Skeletal muscle satellite cell (primary cell): ENCODE measurements around the gene ACADS.

Experiments
- H3K27me3 ChIP-seq: 2 replicates; pipeline ENCODE4 v1.7.0; 2013; ENCODE audit warnings: low read length; ENCODE audit not compliant: control insufficient read depth, insufficient read depth
- H3K36me3 ChIP-seq: 2 replicates; pipeline ENCODE4 v1.7.0; 2013; ENCODE audit warnings: mild to moderate bottlenecking, control low read depth, low read length; ENCODE audit not compliant: insufficient read depth
- H3K4me1 ChIP-seq: 2 replicates; pipeline ENCODE4 v1.7.0; 2013; ENCODE audit warnings: low read length; ENCODE audit not compliant: control insufficient read depth, insufficient read depth
- H3K4me2 ChIP-seq: 2 replicates; pipeline ENCODE4 v1.7.0; 2013; ENCODE audit warnings: mild to moderate bottlenecking, low read length
- H3K4me3 ChIP-seq: 2 replicates; pipeline ENCODE4 v1.7.0; 2013; ENCODE audit warnings: low read length
- H3K9ac ChIP-seq: 2 replicates; pipeline ENCODE4 v1.7.0; 2013; ENCODE audit warnings: mild to moderate bottlenecking, low read depth, low read length, moderate library complexity
- H3K9me3 ChIP-seq: replicated peaks from 2 replicates; pipeline ENCODE4 v1.7.0; 2013; ENCODE audit warnings: mild to moderate bottlenecking, control low read depth, low read length

The ACADS gene

DNA sequence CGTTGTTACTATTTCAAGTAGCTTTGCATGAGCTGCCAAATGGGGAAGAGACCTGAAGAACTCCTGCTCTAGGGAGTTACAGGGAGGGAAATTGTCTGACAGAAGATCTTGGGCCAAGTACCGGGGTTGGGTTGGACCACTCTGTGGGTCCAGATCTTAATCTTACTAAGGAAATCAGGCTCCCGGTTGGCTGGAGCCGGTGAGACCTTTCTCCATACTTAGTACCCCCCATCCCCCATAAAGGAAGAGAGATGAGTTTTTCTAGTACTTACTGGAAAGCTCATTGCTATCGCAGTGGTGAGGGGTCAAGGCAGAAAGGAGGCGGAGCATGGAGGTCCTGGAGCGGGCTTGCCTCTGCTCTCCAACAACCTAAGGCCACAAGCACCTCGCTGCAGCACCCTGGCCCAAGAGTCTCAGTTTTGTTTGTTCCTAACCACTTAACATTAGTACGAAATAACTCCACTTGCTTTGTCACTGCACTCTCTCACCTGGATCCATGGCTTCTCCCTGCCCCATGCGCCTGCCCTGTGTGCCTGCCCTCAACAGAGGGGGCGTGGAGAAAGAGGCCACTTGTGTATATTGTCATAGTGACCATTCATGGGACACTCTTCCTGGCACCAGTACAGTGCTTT, 22.2 kb upstream of the ACADS start:
- H3K9me3 ChIP-seq = no peaks in the 10 kb centered on the region
- H3K4me3 ChIP-seq = no peak overlapping the region
- no peak overlapping the region for H3K4me2 ChIP-seq
- peaks cover 42% of the 10 kb centered on the region for H3K36me3 ChIP-seq
- H3K27me3 ChIP-seq = no peaks in the 10 kb centered on the region
- no peak overlapping the region for H3K9ac ChIP-seq
- no peaks in the 10 kb centered on the region for H3K4me1 ChIP-seq

DNA sequence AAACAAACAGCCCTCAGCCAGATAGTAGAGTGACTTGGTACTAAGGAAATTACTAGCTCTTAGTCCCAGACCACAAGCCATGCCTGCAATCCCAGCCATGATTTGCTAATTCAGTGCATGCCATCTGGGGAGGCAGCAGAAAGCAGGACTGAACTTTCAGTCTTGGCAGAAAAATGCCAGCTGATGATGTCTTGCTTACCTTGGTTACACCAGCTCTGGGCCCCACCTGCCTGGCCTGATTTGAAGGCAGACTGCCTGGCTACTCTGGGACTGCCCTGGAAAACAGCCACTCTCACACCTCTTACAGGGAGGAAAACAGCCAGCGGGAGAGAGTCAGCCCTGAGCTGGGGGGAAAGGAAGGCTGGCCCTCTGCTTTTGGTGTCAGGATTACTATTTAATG, 20.0 kb upstream of the ACADS start:
- no peak overlapping the region for H3K4me2 ChIP-seq
- no peaks in the 10 kb centered on the region for H3K27me3 ChIP-seq
- H3K4me3 ChIP-seq = no peak overlapping the region
- no peaks in the 10 kb centered on the region for H3K9me3 ChIP-seq
- peaks cover 5% of the 10 kb centered on the region for H3K4me1 ChIP-seq
- peaks cover 23% of the 10 kb centered on the region for H3K36me3 ChIP-seq
- no peak overlapping the region for H3K9ac ChIP-seq

DNA sequence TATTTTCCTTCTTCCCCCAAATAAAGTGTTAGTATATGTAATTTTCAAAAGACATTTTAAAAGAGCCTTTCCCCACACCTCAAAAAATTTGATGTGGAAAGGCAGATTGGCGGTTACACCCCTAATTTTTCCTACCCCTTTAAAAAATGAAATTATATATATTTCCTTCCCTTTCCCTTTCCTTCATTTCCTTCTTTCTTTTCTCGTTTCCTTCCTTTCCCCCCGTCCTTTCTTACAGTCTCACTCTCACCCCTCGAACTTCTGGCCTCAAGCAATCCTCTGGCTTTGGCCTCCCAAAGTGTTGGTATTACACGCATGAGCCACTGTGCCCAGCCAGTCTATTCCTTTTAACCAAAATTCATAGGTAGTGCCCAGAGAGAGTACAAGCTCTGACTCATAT, 19.6 kb upstream of the ACADS start:
- Histone ChIP-seq H3K4me3 (no peak overlapping the region), H3K27me3 (no peaks in the 10 kb centered on the region), H3K9me3 (no peaks in the 10 kb centered on the region), H3K4me1 (peaks cover 5% of the 10 kb centered on the region), H3K36me3 (peaks cover 19% of the 10 kb centered on the region), H3K4me2 (no peak overlapping the region), H3K9ac (no peak overlapping the region)

DNA sequence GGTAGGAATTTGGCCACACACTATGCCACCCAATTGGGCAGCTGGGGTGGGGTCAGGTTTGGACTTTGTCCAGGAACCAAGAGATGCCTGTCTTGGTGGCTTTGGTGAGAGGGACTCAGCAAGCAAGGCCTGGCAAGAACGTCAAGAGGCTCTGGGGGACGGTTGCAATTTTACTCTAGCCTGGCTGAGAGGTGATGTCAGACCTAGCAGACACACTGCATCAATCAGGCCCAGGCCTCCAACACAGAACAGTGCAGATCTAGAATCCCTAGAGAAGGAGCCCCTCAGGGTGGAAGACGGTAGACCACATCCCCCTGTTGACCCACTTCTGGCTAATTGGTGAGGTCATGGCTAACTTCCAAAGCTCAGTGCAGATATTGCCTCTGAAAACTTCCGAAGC, 17.0 kb upstream of the ACADS start:
- H3K9me3 ChIP-seq = no peaks in the 10 kb centered on the region
- no peaks in the 10 kb centered on the region for H3K27me3 ChIP-seq
- no peak overlapping the region for H3K9ac ChIP-seq
- no peak overlapping the region for H3K4me2 ChIP-seq
- H3K36me3 ChIP-seq = peaks cover 5% of the 10 kb centered on the region
- H3K4me1 ChIP-seq = peaks cover 16% of the 10 kb centered on the region
- H3K4me3 ChIP-seq = no peak overlapping the region

DNA sequence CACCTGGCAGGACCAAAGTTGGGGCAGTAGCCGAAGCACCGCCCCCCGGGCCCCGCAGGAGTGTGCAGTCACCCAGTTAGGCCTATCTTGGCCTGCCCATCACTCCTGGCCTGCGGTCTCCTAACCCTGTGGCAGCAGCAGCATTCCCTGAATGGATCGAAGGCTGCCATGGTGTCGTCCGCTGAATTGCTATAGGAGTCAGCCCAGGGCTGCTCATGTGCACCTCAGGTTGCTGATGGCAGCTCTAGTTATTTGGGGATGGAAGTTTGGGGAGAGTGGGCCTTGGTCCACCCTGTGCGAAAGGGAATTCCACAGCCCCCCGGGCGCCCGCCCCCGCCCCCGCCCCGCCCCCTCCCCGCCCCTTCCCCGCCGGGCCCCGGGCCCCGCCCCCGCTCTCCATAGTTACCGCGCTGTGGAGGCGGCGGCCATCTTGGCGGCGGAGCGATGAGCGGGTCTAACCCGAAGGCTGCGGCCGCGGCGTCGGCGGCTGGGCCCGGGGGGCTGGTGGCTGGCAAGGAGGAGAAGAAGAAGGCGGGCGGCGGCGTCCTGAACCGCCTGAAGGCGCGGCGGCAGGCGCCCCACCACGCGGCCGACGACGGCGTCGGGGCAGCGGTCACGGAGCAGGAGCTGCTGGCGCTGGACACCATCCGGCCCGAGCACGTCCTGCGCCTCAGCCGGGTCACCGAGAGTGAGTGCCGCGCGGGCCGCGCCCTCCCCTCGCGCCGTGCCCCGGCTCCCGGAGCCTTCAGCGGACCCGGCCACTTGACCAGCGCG, 15.4 kb upstream of the ACADS start, which contains the start of gene UNC119B:
Gene UNC119B, plus strand, starts transcription at position 428 of the 774 bp plus-strand sequence. Its CDS starts 17 bp downstream, at position 445.
- peak within 1 kb of the TSS; percentile 93 for H3K4me2 ChIP-seq
- H3K4me3 ChIP-seq = peak within 1 kb of the TSS; percentile 95
- peak within 1 kb of the TSS; percentile 95 for H3K9ac ChIP-seq
- H3K4me1 ChIP-seq = peaks cover 16% of the 10 kb centered on the region
- peaks cover 16% of the 10 kb centered on the region for H3K36me3 ChIP-seq
- H3K9me3 ChIP-seq = no peaks in the 10 kb centered on the region
- H3K27me3 ChIP-seq = no peaks in the 10 kb centered on the region

DNA sequence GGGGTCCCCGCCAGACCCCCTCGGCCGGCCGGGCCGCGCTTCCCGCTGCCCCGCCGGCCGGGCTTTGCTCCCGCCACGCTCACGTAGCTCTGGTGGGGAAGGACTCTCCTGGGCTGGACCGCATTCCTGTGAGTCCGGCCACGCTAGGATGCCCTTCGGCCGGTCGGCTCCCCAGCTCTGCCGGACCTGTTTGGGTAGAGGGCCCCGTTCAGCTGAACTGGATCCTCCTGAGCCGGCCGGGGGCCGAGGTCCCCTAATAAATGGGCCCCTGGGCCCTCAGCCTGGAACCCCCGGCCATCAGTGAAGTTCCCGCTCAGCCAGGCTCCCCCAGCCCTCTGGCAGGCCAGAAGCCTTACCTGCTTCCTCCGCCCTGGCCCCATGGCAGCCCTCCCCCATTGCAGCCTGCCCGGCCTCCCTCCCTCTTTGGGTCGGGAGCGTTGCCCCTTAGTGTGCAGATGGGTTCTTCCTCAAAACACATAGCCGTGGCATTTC, 14.8 kb upstream of the ACADS start:
- Histone ChIP-seq H3K9me3 (no peaks in the 10 kb centered on the region), H3K9ac (peak overlapping the region; percentile 95), H3K36me3 (peaks cover 17% of the 10 kb centered on the region), H3K4me3 (peak overlapping the region; percentile 95), H3K27me3 (no peaks in the 10 kb centered on the region), H3K4me2 (peak overlapping the region; percentile 93), H3K4me1 (peaks cover 16% of the 10 kb centered on the region)

DNA sequence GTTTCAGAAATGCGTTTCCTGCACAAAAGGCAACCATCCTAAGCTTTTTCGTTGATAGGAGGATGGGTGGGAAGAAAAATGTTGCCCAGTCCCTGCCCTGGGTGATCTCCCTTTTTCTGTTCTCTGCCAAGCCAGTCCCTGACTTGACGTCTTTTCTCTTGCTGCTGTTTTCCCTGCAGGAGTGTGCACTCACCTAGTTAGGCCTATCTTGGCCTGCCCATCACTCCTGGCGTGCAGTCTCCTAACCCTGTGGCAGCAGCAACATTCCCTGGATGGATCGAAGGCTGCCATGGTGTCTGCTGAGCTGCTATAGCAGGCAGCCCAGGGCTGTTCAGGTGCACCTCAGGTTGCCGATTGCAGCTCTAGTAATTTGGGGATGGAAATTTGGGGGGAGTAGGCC, 14.2 kb upstream of the ACADS start:
- H3K9me3 ChIP-seq = no peaks in the 10 kb centered on the region
- H3K4me2 ChIP-seq = peak overlapping the region; percentile 93
- peak overlapping the region; percentile 95 for H3K4me3 ChIP-seq
- H3K27me3 ChIP-seq = no peaks in the 10 kb centered on the region
- peaks cover 16% of the 10 kb centered on the region for H3K4me1 ChIP-seq
- peak overlapping the region; percentile 95 for H3K9ac ChIP-seq
- peaks cover 20% of the 10 kb centered on the region for H3K36me3 ChIP-seq

DNA sequence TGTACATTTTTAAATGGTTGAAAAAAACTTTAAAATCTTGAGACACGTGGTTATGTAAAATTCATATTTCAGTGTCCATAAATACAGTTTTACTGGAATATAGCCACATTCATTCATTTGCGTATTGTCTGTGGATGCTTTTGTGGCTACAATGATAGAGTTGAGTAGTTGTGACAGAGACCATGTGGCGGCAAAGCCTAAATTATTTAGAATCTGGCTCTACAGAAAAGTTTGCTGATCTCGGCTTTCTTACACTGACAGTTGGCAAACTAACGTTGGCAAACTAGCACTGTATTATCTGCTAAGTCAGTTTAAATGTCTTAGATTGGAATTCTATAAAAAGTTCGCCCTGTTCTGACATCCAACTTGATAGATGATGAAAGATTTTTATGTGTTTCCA, 13.0 kb upstream of the ACADS start:
- Histone ChIP-seq H3K9me3 (no peaks in the 10 kb centered on the region), H3K4me1 (peaks cover 16% of the 10 kb centered on the region), H3K4me3 (no peak overlapping the region), H3K27me3 (no peaks in the 10 kb centered on the region), H3K9ac (no peak overlapping the region), H3K36me3 (peaks cover 27% of the 10 kb centered on the region), H3K4me2 (no peak overlapping the region)

DNA sequence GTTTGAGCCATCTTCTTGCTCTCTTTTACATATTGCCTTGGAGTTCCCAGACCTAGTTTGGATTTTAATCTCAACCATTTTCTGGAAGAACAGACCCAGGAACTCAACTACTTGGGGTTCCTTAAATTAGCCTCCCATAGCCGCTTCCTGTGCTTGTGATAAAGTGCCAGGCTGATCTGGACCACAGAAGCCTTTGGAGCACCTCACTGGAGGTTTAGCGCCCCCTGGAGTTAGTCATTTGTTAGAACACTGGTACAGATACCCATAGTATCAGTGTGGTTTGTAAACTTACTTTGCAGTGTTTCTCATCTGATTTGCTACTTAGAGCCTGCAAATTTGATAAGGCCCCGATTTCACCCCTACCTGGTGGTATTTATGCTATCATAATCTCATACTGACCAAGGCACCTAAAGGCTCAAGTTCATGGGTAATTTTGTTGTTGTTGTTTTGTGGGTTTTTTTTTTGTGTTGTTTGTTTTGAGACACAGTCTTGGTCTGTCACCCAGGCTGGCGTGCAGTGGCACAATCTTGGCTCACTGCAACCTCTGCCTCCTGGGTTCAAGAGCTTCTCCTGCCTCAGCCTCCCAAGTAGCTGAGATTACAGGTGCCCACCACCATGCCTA, 11.7 kb upstream of the ACADS start:
- no peaks in the 10 kb centered on the region for H3K9me3 ChIP-seq
- peaks cover 16% of the 10 kb centered on the region for H3K4me1 ChIP-seq
- no peak overlapping the region for H3K9ac ChIP-seq
- peaks cover 37% of the 10 kb centered on the region for H3K36me3 ChIP-seq
- no peak overlapping the region for H3K4me3 ChIP-seq
- H3K4me2 ChIP-seq = no peak overlapping the region
- no peaks in the 10 kb centered on the region for H3K27me3 ChIP-seq

DNA sequence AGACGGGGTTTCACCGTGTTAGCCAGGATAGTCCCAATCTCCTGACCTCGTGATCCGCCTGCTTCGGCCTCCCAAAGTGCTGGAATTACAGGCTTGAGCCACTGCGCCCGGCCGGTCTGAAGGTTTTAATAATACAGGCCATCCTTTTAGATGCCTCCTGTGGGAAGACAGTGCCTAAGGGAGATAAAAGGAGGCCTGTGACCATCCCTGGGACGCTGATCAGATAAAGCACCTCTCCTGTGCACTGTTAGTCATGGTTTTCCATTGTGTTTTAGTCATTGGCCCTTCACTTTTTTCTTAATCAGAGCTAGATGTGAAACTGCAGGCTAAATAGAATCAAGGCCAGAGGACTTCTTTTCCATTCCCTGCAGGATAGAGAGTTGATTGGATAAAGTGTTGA, 7.6 kb upstream of the ACADS start:
- H3K9ac ChIP-seq = no peak overlapping the region
- no peak overlapping the region for H3K4me3 ChIP-seq
- H3K27me3 ChIP-seq = no peaks in the 10 kb centered on the region
- H3K36me3 ChIP-seq = peaks cover 74% of the 10 kb centered on the region
- peaks cover 13% of the 10 kb centered on the region for H3K4me1 ChIP-seq
- H3K4me2 ChIP-seq = no peak overlapping the region
- H3K9me3 ChIP-seq = no peaks in the 10 kb centered on the region

DNA sequence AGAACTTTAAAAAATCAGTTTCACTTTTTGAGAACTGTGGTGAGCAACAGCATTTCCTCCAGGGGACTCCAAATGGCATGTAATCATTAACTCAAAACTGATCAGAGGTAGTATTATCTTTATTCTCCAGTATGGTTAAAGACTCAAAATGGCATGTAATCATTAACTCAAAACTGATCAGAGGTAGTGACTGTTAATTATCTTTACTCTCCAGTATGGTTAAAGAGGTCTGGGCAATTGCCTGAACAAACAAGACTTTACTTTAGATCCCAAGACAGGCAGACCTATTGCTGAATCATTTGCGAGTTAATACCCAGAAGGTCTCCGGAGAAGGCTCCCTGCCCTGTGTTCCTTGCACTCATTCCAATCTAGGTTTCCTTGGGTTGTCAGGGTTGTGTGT, 6.6 kb upstream of the ACADS start:
- peaks cover 67% of the 10 kb centered on the region for H3K36me3 ChIP-seq
- H3K9me3 ChIP-seq = no peaks in the 10 kb centered on the region
- no peak overlapping the region for H3K9ac ChIP-seq
- H3K27me3 ChIP-seq = no peaks in the 10 kb centered on the region
- no peak overlapping the region for H3K4me2 ChIP-seq
- no peak overlapping the region for H3K4me3 ChIP-seq
- H3K4me1 ChIP-seq = peaks cover 13% of the 10 kb centered on the region
